Measurements from ENCODE around the gene RASD1.

Gene RASD1

GRCh38 chr17:17476865-17477467 is 19.2 kb downstream of the RASD1 start, which contains the start of gene MED9:
Gene MED9, plus strand, starts transcription at chr17:17477000. Its CDS starts 42 bp downstream, at chr17:17477042.
- DNase-seq (ENCODE audit: low read depth) = peak; percentile 60
- TF ChIP-seq CTCF (conservative IDR thresholded peaks at IDR 0.05; ENCODE audit: low read depth, low read length) = no peak
- H3K4me3 ChIP-seq (ENCODE audit: low read length) = peak within 1 kb of the TSS; percentile 91

GRCh38 chr17:17474341-17474740 is 21.9 kb downstream of the RASD1 start:
- no peak for DNase-seq (ENCODE audit: low read depth)
- TF ChIP-seq CTCF (conservative IDR thresholded peaks at IDR 0.05; ENCODE audit: low read depth, low read length) = no peak
- no peak overlapping the region for H3K4me3 ChIP-seq (ENCODE audit: low read length)

- no peak for DNase-seq (ENCODE audit: low read depth)
- TF ChIP-seq CTCF (conservative IDR thresholded peaks at IDR 0.05; ENCODE audit: low read depth, low read length) = no peak
- H3K4me3 ChIP-seq (ENCODE audit: low read length) = no peak overlapping the region
Measured at GRCh38 chr17:17472333-17472920, 23.8 kb downstream of the RASD1 start.

GRCh38 chr17:17469996-17470395 is 26.2 kb downstream of the RASD1 start:
- no peak for TF ChIP-seq CTCF (conservative IDR thresholded peaks at IDR 0.05; ENCODE audit: low read depth, low read length)
- DNase-seq (ENCODE audit: low read depth) = no peak
- H3K4me3 ChIP-seq (ENCODE audit: low read length) = no peak overlapping the region

- H3K4me3 ChIP-seq (ENCODE audit: low read length) = no peak overlapping the region
- TF ChIP-seq CTCF (conservative IDR thresholded peaks at IDR 0.05; ENCODE audit: low read depth, low read length) = no peak
- DNase-seq (ENCODE audit: low read depth) = no peak
Measured at GRCh38 chr17:17469358-17469757, 26.8 kb downstream of the RASD1 start.

GRCh38 chr17:17468217-17469010 is 27.8 kb downstream of the RASD1 start:
- no peak for DNase-seq (ENCODE audit: low read depth)
- H3K4me3 ChIP-seq (ENCODE audit: low read length) = no peak overlapping the region
- no peak for TF ChIP-seq CTCF (conservative IDR thresholded peaks at IDR 0.05; ENCODE audit: low read depth, low read length)
